IPS-18c (cell line): ENCODE measurements around the gene CFAP61.
"Not testable (repeated sequence)": the region's sequence is repeated elsewhere in the genome, so short reads cannot be mapped to it uniquely, and the experiment has no call there.

Experiments
- H3K4me3 ChIP-seq: 2 replicates; pipeline ENCODE4 v1.7.0; 2013; ENCODE audit warnings: low read depth, mild to moderate bottlenecking, low read length, moderate library complexity; ENCODE audit not compliant: insufficient read depth
- H3K9me3 ChIP-seq: one replicate; pipeline ENCODE4 v1.6.1; 2013; ENCODE audit warnings: mild to moderate bottlenecking, low read length, moderate library complexity; ENCODE audit not compliant: control insufficient read depth, insufficient read depth

Gene CFAP61, protein sequence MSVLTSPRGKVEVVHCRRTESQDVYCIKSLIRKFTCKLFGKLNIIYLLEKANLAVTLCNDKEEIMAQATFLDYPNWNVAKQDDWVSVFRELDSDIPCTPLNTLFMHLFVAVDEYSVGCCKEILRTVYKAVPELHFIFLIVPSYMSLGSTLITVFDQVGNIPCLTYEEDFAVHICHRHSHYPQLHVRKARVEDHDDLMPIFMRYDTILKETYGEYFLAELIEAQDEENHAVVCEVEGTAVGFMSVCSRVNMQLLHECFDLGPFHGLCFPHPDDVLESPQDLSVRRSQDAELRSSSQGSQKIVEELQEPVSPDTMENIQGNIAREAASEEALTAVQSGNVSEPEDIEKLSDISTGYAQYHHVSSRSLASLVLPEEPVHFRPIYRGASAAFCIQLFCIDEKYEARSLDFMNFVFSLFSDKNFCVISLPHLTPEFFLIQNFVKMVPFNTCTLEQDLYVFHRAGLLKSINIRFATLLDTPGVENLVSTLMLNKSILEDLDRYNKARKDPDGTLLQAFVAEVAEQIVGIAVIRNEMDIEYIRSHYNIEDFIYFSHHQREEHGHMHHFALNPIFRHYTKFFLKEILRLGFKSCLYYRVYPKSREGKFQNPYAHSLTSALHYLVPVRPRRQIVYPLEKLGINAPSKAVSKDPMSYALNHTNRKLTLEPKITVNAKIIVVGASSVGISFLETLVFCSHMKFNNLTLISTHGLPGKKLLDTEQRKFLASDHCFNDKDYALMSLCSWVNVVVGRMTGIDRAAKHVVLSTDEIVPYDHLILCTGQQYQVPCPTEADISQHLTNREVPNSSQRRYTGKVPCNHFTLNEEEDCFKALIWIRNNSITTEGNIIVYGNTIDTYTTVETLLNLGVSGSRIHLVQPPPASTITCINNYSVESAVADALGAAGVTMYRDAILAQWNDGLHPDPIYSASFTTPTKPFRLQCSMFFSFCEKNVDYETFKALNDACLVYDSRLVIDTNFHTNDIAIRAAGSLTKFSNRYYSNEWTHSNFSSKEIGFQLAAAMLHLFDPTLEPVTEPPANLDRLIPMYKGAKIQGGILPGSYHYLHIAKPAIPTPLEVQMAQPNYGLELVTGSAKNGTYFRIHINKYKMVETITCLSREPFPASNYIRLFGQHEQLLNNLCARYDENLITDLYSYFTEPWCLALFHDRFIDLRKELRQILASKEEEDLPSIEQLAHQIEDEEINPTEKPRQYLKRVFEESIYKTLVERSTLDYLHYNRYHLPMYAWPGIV

DNA sequence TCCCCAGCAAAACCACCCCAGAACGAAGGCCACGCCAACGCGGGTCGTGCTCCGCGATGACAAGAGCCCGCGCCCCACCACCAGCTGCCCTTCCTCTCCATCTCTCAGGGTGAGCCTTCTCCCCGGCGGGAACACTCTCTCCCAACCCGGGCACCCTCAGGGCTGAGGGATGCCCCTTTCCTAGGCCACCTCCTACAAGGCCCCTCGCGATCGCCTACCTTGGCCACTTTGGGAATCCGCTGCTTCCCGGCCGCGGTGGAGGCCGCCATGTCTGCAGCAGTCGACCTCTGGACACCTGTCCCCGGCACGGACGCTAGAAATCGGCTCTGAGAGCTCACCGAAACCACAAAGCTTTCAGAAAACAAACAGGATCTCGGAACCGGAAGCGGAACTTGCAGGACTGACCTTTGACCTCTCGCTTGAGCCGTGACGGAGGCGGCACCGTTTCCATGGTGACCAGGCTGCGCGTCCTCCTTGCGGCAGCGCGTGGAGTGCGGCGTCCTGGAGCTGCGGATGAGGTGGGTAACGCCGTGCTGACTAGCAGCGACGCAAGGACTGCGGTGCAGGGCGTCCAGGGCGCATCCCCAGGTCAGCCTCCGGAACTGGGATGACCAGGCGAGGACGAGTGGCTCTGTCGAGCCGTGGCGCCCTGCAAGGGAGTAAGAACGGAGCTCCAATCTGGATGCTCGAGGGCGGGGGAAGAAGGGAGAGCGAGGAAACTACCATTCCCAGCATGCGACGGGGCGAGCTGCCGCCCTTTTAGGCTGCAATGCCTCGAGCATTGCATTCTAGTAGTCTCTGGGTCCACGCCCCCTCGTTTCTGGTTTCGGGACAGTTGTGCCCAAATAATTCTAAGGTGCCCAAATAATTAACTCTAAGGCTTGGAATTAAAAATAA, at the start of gene CFAP61, which contains the start of gene CRNKL1:
CFAP61 (plus strand) TSS at position 459 of the 897 bp plus-strand sequence. CDS start 4,122 bp downstream, outside the sequence.
CRNKL1 (minus strand) TSS at position 393 of the 897 bp plus-strand sequence; CDS start at position 269, 124 bp downstream.
- Histone ChIP-seq H3K4me3 (peak within 1 kb of the TSS; percentile 100), H3K9me3 (no peaks in the 10 kb centered on the region)

DNA sequence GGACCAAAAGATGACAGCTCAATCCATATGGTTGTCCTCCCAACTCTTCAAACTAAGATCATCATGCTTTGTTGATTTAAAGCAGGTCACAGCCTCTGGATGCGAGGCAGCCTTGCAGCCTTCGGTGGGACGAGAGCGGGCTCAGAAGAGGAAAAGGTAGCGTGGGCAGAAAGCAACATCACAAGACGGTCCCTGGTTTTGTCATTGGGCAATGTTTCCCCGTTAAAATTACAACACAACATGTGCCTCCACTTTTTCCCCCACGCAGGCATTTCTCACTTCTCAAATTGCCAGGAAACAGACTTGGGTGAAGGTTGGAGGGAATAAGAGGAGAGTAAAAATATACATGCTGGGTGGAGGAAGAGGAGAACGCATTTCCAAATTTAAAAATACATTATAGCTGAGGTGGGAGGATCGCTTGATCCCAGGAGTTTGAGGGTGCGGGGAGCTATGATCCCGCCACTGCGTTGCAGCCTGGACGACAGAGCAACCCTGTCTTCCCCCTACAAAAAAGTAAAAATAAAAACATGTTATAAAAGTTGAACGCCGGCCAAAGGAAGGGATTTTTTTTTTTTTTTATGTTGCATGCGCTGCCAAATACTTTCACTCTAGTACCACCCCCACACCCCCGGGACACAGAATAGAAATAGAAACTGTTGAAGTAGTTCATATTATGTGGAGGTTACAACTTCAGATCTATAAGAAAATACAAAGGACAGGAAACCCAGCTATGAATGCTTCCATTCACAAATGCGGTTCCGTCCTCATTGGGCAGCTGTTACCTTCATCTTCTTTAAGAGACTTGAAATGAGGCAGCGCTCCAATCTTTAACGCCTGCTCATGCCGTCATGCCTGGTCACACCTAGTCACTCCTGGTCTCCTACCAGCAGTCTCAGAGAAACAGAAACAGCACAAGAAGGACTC, 49.0 kb upstream of the CFAP61 start:
- no peak overlapping the region for H3K4me3 ChIP-seq

DNA sequence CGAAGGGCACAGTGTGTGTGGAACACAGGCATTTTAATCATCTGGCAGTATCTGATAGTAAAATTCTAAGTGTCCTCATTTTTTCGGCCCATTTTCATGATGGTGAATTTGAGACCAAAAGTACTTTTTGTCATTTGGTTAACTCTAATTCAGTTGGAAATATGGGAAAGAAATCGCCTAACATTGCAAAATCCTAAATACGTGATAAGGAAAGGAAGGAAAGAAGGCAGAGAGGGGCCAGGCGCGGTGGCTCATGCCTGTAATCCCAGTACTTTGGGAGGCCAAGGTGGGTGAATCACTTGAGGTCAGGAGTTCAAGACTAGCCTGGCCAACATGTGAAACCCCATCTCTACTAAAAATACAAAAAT, 48.4 kb upstream of the CFAP61 start:
- not testable (repeated sequence) for H3K4me3 ChIP-seq, H3K9me3 ChIP-seq

More for the DNA sequence above, 49.0 kb upstream of the CFAP61 start:
- no peaks in the 10 kb centered on the region for H3K9me3 ChIP-seq

DNA sequence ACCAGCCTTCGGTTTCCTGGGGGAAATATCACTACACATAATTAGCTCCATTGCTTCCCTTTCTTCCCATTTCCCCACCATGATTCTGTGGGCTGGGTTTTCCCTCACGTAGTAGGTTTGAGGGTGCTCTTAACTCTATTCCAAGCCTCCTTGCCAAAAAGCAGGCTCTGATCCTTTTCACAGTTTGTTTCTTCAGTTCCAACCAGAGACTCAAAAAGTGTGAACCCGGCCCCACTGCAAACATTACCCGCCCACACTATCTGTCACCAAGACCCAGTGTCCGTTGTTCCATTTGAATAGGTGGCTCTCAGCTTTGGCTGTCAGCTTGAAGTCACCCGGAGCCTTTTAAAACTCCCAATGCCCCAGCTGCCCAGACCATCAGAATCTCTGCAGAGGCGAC, 47.0 kb upstream of the CFAP61 start:
- no peaks in the 10 kb centered on the region for H3K9me3 ChIP-seq
- H3K4me3 ChIP-seq = no peak overlapping the region

DNA sequence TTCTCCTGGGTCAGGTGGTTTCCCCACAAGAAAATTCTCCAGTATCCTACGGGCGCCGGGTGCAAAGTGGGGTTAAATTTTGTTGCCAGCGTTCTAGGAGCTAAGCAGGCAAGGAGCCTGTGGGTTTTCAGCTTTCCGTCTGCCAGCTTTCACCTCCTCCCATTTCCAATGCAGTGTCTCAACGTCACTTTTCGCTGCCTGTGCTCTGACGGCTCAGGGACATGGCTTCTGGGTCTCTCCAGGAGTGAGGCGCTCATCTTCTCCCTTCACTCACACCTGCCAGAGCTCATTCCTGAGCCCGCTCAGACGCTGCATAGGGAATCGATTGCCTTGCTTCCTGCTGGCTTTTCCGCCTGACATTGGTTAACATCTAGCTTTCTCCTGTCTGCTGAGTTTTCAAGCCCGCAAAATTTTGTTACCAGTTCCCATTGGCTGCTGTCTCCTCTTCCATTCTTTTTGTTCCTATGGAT, 42.5 kb upstream of the CFAP61 start:
- H3K4me3 ChIP-seq = no peak overlapping the region
- no peaks in the 10 kb centered on the region for H3K9me3 ChIP-seq

DNA sequence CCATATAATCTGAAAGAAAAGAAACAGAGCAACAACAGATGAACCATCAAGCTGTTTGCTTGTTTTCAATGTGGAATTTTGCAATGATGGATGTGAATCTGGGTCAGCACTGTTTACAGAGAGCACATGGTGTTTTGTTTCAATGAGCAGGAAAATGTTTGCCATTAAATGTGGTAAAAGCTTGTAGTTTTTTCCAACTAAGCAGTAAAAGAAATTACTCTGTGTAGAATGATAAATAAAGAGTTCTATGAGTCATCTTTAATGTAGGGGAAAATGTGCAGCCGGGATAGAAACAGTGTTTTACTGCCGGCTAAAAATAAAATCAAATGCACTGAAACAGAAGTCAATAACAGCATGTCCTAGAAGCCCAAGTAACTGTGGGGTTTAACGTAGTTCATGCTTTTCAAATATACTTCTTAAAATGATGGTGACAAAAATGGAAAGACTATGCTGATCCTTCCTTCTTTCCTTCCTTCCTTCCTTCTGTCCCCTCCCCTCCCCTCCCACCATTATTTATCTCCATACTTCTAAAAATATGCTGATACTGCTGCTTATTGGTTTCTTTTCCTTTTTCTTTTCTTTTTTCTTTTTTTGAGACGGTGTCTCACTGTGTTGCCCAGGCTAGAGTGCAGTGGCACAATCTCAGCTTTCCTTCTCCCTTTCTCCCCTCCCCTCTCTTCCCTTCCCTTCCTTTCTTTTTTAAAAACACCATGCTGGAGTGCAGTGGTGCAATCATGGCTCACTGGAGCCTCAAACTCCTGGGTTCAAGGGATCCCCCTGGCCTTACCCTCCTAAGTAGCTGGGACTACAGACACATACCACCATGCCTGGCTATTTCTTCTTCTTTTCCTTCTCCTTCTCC, 41.5 kb upstream of the CFAP61 start:
- Histone ChIP-seq H3K4me3 (no peak overlapping the region), H3K9me3 (no peaks in the 10 kb centered on the region)

DNA sequence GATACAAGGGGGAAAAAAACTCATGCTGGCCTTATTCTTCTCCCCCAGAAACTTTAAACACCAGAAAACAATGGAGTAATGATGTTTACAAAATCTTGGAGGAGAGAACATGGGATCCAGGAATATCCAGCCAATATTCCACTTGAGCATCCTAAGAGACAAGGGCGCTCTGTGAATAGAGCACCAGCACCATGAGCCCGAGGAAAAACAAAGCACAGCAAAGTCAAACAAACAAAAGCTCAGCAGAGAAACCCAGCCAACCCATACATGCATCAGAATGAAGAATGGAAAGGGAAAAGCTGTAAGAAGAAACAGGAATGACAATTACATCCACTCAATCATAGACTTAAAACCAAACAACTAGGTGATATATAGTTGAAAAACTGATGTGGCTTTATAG, 39.8 kb upstream of the CFAP61 start:
- Histone ChIP-seq H3K9me3 (no peaks in the 10 kb centered on the region), H3K4me3 (no peak overlapping the region)

DNA sequence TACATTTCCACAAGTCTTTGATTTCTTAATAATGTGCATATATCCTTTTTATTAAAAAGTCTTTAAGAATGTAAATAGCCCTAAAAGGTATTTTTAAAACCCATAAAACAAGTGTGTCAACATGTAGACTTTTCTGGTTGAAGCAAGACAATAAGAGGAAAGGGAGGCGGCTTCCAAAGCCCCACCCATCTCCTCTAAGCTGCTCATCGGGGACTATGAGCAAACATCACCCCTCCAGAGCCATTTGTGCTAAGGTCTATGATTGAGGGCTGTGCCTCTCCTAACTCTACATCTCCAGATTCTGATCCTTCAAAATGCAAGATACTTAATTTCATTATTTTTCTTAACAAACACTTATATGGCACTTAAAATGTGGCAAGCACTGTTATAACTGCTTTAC, 37.7 kb upstream of the CFAP61 start:
- H3K4me3 ChIP-seq = no peak overlapping the region
- no peaks in the 10 kb centered on the region for H3K9me3 ChIP-seq

DNA sequence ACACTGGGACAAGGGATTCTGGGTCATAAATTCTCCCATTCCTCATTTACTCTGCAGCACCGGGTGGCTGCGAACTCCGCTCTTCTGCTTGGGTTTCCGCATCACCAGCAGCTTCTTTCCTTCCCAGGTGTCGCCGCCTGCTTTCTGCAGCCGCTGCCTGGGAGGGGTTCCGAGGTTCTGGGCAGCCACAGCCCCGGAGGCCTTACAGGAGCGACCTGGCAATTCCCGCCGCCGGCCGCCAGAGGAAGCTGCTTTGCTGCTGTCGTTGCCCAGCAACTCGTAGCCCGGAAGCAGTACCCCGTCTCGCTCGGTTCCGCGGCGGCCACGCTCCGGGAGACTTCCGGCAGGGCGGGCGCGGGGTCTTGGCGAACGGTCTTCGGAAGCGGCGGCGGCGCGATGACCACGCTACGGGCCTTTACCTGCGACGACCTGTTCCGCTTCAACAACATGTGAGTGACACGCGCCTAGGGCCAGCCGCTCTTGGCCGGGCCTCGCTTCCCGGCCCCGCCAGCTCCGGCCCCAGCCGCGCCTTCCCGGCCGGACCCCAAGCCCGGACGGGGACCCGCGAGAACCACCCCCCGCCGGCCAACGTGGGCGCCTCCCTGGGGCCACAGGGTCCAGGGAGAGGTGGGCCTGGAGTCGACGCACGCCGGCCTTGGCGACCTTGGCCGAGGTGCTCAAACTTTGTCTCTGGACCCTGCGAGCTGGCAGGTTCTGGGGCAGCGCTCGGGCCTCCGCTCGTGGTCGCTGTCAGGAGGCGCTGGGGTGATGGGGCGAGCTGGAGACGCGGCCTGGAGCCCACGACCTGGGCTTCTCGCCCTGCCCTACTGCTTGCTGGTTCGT, 35.1 kb upstream of the CFAP61 start, which contains the start of gene NAA20:
NAA20 (plus strand) TSS at position 362 of the 843 bp plus-strand sequence; CDS start at position 397, 35 bp downstream.
- Histone ChIP-seq H3K4me3 (peak within 1 kb of the TSS; percentile 84), H3K9me3 (no peaks in the 10 kb centered on the region)

DNA sequence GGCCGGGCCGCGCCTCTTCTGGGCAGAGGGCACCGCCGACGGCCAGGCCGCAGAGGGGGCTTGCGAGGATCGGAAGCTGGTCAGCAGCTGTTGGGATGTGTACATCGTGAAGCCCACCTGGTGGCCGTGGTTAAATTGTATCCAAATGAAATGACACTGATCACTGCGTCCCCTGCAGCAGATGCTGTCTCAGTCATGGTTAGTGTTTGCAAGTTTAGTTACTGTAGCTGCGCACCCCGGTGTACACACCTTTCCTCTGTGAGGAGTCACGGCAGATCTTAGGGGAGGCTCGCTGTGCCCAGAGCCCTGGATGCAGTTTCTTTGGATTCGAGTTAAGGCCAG, 34.5 kb upstream of the CFAP61 start:
- Histone ChIP-seq H3K4me3 (peak overlapping the region; percentile 84), H3K9me3 (no peaks in the 10 kb centered on the region)

DNA sequence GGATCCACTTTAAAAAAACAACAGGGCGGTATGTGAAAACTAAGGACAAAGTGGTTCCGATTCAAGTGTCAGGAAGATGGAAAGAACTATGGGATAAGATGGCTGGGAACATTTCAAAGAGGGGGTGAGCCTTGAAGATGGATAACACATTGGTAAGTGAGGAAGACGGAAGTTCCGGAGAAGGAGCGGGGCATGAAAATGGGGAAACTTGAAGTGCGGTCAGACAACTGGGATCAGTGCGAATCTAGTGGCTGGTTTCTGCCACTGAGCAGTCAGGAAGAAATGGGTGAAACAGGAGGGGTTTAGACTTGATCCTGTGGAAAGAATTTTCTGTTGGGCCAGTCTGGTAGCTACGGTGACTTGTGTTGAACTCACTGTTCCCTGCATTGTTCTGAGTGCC, 34.0 kb upstream of the CFAP61 start:
- no peaks in the 10 kb centered on the region for H3K9me3 ChIP-seq

DNA sequence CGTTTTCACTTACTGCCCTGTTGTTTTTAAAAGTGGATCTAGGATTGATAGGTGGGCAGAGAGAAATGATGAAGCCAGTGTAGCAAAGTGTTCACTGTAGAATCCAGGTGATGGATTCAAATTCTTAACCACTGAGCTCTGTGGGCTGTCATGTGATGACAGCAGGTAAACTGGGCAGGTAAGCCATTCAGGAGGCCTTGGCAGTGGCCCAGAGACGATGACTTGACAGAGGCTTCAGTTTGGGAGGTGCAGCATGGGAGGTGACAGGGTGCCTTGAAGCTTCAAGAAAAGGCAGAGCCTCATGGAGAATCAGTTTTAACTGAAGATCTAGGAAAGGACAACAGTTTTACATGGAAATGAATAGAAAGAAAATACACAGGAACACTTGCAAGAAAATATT, 33.2 kb upstream of the CFAP61 start:
- no peak overlapping the region for H3K4me3 ChIP-seq
- no peaks in the 10 kb centered on the region for H3K9me3 ChIP-seq

More for the DNA sequence above, 34.0 kb upstream of the CFAP61 start:
- peak overlapping the region; percentile 84 for H3K4me3 ChIP-seq

DNA sequence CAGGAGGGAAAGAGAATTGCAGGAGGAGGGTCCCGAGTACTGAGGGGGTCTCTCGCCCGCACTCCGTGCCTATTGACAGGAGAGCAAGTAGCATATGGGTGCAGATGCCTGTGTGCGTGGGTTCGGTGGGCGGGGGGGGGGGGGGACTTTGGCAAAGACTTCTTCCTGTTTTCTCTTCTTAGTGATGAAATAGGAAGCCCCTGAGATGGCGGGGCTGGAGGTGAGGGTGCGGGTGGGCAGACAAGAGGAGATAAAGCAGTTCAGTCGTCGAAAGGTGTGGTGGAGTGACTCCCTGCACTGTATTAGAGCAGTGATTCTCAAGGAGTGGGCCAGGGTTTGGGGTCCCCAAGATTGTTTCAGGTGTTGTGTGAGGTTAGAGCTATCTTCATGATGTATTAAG, 31.4 kb upstream of the CFAP61 start:
- Histone ChIP-seq H3K4me3 (no peak overlapping the region), H3K9me3 (no peaks in the 10 kb centered on the region)

DNA sequence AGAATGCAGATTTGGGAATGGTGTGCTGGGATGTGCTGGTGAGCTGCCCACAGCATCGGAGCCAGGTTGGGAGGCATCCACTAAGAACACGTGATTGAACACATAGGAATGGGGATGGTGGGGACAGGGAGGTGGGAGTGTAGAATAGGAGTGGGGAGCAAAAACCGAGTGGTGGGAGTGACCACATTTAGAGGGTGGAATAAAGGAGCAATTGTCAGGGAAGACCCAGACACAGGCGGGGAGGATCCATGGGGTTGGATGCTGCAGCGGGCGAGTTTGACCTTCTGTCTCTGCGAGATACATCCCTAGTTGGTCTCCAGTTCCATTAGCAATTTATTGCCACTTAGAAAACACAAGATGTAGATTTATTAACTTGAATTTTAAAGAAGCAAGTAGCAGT, 30.5 kb upstream of the CFAP61 start:
- Histone ChIP-seq H3K9me3 (no peaks in the 10 kb centered on the region), H3K4me3 (no peak overlapping the region)
